Measurements from ENCODE around the gene RELA. TPM values are rescaled to one million over a fixed set of nuclear protein-coding genes. Genes with fewer than 3 reads are reported as not detected.
"Not testable (repeated sequence)": the region's sequence is repeated elsewhere in the genome, so short reads cannot be mapped to it uniquely, and the experiment has no call there.

RELA gene
- total and polyA plus RNA-seq, 5 experiments from 2014 or later = 38.4 to 184 (median 69.8) TPM

DNA sequence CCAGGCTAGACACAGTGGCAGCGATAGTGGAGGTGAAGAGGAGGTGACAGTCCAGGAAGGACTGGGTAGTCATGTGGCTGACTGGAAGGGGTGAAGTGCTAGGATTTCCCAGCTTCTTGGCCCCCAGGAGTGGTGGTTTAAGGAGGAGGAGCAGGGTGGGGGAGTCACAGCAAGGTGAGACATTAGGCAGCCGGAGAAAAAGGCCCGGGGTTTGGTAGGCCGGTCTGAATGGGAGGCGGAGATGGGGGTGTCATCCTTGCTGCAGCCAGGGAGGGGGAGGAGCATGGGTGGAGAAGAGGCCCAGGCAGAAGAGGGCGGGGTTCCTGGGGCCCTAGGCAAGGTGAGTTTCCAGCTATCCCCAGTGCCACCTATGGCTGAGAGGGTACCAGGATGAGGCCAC lies 18.7 kb downstream of the RELA start:
- Mint-ChIP-seq H3K4me3 (peak overlapping the region in 7 of 10 donors; percentile 36 to 61 (median 52)), H3K27ac (peak overlapping the region; percentile 73 to 87 (median 80)), H3K36me3 (peaks cover 0 to 49% (median 8%) of the 10 kb centered on the region in 3 donors), H3K9me3 (no peaks in the 10 kb centered on the region), H3K27me3 (peaks cover 0 to 3% (median 0%) of the 10 kb centered on the region in 5 donors), H3K4me1 (peaks cover 22 to 53% (median 49%) of the 10 kb centered on the region in 4 donors)
- POLR2A ChIA-PET = interaction anchor here (0.7 to 38.5 kb wide), 4 partner anchors 8 to 309 kb away, joined by 3 to 1068 read pairs (median 536); partner anchors contain the start of genes KAT5, MAP3K11, PCNX3 and RELA
- no peak for ATAC-seq
- no peak for DNase-seq

DNA sequence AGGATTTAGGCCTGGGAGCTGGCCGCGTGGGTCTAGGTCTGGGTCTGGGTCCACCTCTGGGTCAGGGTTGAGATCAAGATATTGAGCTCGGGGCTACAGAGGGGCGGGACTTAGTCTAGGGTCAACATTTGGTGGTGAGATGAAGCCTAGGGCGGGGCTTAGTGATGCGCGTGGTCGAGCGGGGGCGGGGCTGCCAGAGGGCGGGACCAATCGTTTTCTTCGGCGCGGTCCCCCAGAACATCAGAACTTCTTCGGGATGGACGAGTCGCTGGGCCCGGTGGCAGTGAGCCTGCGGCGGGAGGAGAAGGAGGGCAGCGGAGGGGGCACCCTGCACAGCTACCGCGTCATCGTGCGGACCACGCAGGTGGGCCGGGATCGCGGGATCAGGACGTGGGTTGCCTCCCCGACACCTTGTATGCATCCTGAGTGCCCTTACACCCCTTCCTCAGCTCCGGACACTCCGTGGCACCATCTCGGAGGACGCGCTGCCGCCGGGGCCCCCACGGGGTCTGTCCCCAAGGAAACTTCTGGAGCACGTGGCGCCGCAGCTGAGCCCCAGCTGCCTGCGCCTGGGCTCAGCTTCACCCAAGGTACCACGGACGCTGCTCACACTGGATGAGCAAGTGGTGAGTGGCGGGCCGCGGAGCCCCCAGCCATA lies 20.6 kb downstream of the RELA start:
- peak overlapping the region; percentile 74 to 100 (median 92) for H3K27ac Mint-ChIP-seq
- peak overlapping the region; percentile 72 to 93 (median 88) for H3K4me3 Mint-ChIP-seq
- no peak for ATAC-seq
- DNase-seq = no peak
- H3K27me3 Mint-ChIP-seq = peaks cover 0 to 3% (median 0%) of the 10 kb centered on the region in 5 donors
- POLR2A ChIA-PET = interaction anchor here (0.5 to 38.5 kb wide), 6 partner anchors 10 to 519 kb away, joined by 3 to 1068 read pairs (median 6); partner anchors contain the start of genes MAP3K11, PCNX3, RELA and SIPA1
- peaks cover 23 to 60% (median 55%) of the 10 kb centered on the region in 4 donors for H3K4me1 Mint-ChIP-seq
- H3K9me3 Mint-ChIP-seq = no peaks in the 10 kb centered on the region
- H3K36me3 Mint-ChIP-seq = peaks cover 0 to 37% (median 0%) of the 10 kb centered on the region in 3 donors

DNA sequence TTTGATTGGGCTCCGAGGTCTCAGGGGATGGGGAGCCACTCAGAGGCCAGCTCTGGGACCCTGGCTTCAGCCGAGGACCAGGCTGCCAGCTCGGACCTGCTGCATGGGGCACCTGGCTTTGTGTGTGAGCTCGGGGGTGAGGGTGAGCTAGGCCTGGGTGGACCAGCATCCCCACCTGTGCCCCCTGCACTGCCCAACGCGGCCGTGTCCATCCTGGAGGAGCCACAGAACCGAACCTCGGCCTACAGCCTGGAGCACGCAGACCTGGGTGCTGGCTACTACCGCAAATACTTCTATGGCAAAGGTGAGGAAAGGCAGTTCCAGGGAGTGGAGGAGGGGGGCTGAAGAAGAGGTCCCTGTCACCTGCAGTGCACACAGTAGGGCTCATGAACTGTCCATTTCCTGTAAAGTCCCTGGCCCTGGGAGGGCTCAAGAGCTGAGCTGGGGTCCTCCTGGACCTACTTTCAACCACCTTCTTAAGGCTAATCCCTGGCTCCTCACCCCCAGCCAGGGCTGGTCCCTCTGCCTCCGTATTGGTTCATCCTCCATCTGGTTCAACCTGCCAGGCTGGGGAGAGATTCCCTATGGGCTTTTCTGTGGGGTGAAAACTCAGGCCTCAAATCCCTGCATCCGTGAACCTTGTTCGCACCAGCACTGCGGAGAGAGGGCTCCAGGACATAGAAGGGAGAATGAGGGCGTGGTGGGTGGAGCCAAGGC lies 21.3 kb downstream of the RELA start:
- peak overlapping the region; percentile 72 to 93 (median 88) for H3K4me3 Mint-ChIP-seq
- peaks cover 0 to 3% (median 0%) of the 10 kb centered on the region in 5 donors for H3K27me3 Mint-ChIP-seq
- DNase-seq = no peak
- H3K4me1 Mint-ChIP-seq = peaks cover 23 to 64% (median 57%) of the 10 kb centered on the region in 4 donors
- no peak for ATAC-seq
- peaks cover 0 to 43% (median 0%) of the 10 kb centered on the region in 3 donors for H3K36me3 Mint-ChIP-seq
- H3K27ac Mint-ChIP-seq = peak overlapping the region; percentile 74 to 100 (median 92)
- no peaks in the 10 kb centered on the region for H3K9me3 Mint-ChIP-seq
- POLR2A ChIA-PET = interaction anchor here (0.5 to 38.5 kb wide), 8 partner anchors 11 to 361 kb away, joined by 3 to 1068 read pairs (median 7); partner anchors contain the start of genes BANF1, EIF1AD, KAT5 and MAP3K11

DNA sequence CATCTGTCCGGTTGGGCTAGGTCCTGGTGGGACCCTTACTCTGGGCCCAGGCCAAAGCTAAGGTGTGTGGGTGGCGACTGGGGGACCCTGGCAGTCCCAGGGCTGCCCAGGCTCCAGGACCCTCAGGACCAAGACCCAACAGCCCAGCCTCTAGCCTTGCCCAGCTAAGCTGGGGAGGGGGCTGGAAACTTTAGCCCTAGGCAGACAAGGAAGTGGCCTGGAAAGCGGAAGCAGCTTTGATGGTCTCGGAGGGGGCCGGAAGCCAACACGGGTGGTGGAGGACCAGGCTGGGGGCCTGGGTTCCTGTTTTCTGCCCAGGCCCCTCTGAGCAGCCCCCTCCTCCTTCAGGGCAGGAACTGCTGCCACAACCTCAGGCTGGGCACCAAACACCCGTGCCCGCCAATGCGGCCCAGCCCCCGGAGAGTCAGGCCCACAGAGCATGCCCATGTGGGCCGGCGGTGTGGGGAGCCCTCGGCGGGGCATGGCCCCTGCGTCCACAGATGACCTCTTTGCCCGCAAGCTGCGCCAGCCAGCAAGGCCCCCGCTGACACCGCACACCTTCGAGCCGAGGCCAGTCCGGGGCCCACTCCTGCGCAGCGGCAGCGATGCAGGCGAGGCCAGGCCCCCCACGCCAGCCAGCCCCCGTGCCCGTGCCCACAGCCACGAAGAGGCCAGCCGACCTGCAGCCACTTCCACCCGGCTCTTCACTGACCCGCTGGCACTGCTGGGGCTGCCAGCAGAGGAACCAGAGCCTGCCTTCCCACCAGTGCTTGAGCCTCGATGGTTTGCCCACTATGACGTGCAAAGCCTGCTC lies 22.0 kb downstream of the RELA start:
- POLR2A ChIA-PET = interaction anchor here (0.7 to 38.5 kb wide), 12 partner anchors 11 to 475 kb away, joined by 3 to 1068 read pairs (median 4); partner anchors contain the start of genes BANF1, CCDC85B, EIF1AD and FIBP
- ATAC-seq (peak in 1 of 2 donors; percentile 5), DNase-seq (peak in 5 of 10 donors; percentile 39 to 59 (median 50))
- Mint-ChIP-seq H3K36me3 (peaks cover 0 to 38% (median 0%) of the 10 kb centered on the region in 3 donors), H3K27me3 (peaks cover 0 to 3% (median 0%) of the 10 kb centered on the region in 5 donors), H3K4me1 (peaks cover 23 to 61% (median 57%) of the 10 kb centered on the region in 4 donors), H3K9me3 (no peaks in the 10 kb centered on the region), H3K27ac (peak overlapping the region; percentile 90 to 100 (median 98)), H3K4me3 (peak overlapping the region; percentile 90 to 99 (median 94))

DNA sequence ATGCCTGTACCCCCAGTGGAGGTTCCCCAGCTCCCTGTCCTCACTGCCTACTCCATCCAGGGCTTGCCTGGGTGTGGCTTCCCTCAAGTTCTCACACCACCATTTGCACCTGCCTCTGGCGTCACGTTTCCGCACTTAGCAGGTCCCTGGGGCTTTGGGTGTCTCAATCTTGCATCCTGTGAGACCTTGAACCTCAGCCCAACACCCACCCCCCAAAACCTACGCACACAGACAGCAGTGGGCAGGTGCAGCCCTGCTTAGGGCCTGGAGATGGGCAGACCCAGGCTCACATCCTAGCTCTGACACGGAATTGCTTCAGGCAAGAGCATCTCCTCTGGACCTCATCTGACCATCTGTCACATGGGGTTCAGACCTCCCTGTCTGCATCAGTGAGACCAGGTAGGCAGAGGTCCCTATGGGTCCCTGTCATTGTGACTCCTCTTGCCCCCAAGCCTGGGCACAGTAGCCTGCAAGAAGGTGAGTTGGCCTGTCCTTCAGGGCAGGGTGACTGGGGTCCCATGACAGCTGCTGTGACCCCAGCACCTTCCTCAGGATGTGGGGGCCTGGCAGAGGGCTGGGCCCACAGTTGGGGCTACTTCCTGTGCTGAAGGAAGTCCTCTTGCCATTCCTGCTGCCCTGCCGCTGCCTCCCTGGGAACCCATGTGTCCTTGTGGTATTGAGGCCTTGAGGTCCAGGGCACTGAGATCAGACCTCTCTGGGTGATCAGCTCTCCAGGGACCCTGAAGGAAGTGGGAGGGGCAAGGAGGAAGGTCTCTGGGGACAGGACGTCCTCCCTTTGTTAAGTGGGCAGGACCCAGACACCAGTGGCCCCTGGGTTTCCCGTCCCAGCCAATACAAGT lies 22.9 kb downstream of the RELA start:
- POLR2A ChIA-PET = interaction anchor here (0.7 to 38.5 kb wide), 15 partner anchors 12 to 476 kb away, joined by 3 to 1068 read pairs (median 3); partner anchors contain the start of genes BANF1, CCDC85B, EIF1AD and FIBP
- Mint-ChIP-seq H3K27me3 (peaks cover 0 to 3% (median 0%) of the 10 kb centered on the region in 5 donors), H3K9me3 (no peaks in the 10 kb centered on the region), H3K27ac (peak overlapping the region; percentile 90 to 100 (median 98)), H3K4me3 (peak overlapping the region; percentile 90 to 99 (median 94)), H3K36me3 (peaks cover 0 to 35% (median 0%) of the 10 kb centered on the region in 3 donors), H3K4me1 (peaks cover 23 to 57% (median 56%) of the 10 kb centered on the region in 4 donors)
- DNase-seq = peak; percentile 49 to 93 (median 87)
- ATAC-seq = peak; percentile 56 to 84

DNA sequence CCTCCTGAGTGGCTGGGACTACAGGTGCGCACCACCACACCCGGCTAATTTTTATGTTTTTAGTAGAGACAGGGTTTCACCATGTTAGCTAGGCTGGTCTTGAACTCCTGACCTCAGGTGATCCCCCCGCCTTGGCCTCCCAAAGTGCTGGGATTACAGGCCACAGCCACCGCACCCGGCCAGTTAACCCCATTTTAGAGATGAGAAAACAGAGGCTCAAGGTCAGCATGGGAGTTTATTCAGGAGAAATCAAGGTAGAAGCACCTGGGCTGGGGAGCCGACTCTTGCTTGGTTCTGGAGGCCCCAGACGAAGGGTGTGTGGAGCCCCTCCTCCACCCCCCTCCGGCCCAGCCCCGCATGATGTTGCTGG lies 23.5 kb downstream of the RELA start:
- Mint-ChIP-seq H3K4me1 (peaks cover 18 to 58% (median 55%) of the 10 kb centered on the region in 4 donors), H3K4me3 (peak overlapping the region; percentile 90 to 99 (median 94)), H3K36me3 (peaks cover 0 to 34% (median 0%) of the 10 kb centered on the region in 3 donors), H3K27ac (peak overlapping the region; percentile 90 to 100 (median 98))
- not testable (repeated sequence) for ATAC-seq, H3K9me3 Mint-ChIP-seq, H3K27me3 Mint-ChIP-seq
- POLR2A ChIA-PET = interaction anchor here (0.6 to 38.5 kb wide), 12 partner anchors 12 to 249 kb away, joined by 3 to 1068 read pairs (median 4); partner anchors contain the start of genes EHBP1L1, FIBP, KAT5 and MAP3K11
- peak in 1 of 10 donors; percentile 49 for DNase-seq

DNA sequence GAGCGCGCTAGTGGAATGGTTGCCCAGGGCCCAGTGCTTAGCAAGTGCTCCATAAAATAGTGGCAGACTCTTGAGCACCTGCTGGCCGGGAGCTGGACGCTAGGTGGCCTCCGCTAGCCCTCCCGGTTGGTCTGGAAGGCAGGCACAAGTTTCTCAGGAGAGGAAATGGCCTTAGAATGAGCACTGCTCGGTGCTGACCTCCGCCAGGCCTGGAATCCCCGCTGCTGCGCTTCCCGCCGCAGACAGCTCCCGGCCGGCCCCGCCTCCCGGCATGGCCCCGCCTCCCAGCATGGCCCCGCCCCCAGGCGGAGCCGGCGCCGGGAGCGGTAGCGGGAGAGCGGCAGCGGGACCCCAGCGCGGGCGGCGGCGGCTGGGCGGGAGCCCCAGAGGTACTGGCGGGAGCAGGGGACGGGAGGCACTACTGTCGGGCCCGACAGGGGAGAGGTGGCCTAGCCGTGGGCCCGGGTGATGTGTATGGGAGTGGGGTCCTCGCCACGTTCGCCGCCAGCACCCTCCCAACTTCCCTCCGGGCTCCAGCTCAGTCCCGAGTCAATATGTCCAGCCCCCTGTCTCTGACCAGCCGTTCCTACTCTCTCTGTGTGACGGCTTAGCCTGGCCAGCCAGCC lies 24.8 kb downstream of the RELA start, which contains the start of gene SIPA1:
TSS of gene SIPA1 (plus strand) at position 308 of the 626 bp plus-strand sequence. CDS start 2,821 bp downstream, outside the sequence.
- Mint-ChIP-seq H3K4me3 (peak within 1 kb of the TSS; percentile 90 to 99 (median 94)), H3K27ac (peak within 1 kb of the TSS; percentile 90 to 100 (median 98)), H3K9me3 (no peaks in the 10 kb centered on the region), H3K4me1 (peaks cover 16 to 54% (median 53%) of the 10 kb centered on the region in 4 donors), H3K36me3 (peaks cover 0 to 24% (median 2%) of the 10 kb centered on the region in 3 donors), H3K27me3 (peaks cover 0 to 3% (median 0%) of the 10 kb centered on the region in 5 donors)
- ATAC-seq = peak; percentile 44 to 56
- DNase-seq = peak; percentile 47 to 86 (median 75)
- POLR2A ChIA-PET = interaction anchor here (1.0 to 38.5 kb wide), 10 partner anchors 11 to 142 kb away, joined by 3 to 1068 read pairs (median 4); partner anchors contain the start of genes EHBP1L1, KAT5, MAP3K11 and PCNX3

DNA sequence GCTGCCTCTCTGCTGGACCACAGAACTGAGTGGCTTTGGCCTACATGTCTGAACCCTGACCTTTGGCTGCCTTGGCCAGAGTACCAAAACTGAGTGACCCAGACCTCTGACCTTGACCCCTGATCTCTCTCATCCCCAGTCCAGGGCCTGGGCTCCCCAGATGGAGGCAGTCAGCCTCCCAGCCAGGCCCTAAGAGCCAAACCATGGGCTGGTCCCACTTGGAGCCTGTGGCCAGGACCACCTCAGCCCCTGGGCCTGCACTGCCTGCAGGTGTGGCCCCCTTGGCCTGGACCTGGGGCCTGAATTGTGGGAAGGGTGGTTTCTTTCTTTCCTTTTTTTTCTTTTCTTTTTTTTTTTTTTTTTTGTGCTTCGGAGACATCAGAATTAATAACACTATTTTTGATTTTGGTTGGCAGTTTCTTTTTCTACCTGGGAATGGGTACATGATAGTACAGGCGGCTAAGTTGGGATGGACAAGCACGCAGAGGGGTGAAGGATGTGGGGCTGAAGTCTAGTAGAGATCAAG lies 25.6 kb downstream of the RELA start:
- POLR2A ChIA-PET = interaction anchor here (0.7 to 38.5 kb wide), 7 partner anchors 10 to 505 kb away, joined by 3 to 1068 read pairs (median 5); partner anchors contain the start of genes KAT5, MAP3K11, PCNX3 and RELA
- Mint-ChIP-seq H3K9me3 (no peaks in the 10 kb centered on the region), H3K4me1 (peaks cover 16 to 53% (median 51%) of the 10 kb centered on the region in 4 donors), H3K27ac (peak overlapping the region; percentile 37 to 98 (median 91)), H3K36me3 (peaks cover 0 to 23% (median 2%) of the 10 kb centered on the region in 3 donors), H3K4me3 (peak overlapping the region; percentile 63 to 96 (median 92)), H3K27me3 (peaks cover 0 to 3% (median 0%) of the 10 kb centered on the region in 5 donors)
- DNase-seq = no peak
- no peak for ATAC-seq

DNA sequence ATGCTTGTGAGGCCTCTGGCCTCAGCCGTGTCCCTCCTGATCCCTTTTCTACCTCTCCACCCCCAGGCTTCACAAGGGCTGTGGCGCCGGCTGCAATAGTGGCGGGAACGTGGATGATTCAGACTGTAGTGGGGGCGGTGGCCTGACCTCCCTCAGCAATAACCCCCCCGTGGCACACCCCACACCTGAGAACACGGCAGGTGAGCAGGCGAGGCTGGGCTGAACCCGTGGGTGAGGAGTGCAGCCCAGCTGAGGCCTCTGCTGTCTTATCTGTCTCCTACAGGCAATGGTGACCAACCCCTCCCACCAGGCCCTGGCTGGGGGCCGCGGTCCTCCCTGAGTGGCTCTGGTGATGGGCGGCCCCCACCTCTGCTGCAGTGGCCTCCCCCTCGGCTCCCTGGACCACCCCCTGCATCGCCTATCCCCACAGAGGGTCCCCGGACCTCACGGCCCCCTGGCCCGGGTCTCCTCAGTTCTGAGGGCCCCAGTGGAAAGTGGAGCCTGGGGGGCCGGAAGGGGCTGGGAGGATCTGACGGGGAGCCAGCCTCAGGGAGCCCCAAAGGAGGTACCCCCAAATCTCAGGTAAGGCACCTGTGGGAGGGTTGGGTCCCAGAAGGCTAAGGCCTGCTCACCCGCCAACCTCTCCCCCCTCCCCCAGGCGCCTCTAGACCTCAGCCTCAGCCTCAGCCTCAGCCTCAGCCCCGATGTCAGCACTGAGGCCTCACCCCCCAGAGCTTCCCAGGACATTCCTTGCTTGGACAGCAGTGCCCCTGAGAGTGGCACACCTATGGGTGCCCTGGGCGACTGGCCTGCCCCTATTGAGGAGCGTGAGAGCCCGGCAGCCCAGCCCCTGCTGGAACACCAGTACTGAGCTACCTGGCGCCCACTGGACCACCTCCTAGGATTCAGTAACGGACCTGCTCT lies 26.3 kb downstream of the RELA start:
- peaks cover 13 to 47% (median 45%) of the 10 kb centered on the region in 4 donors for H3K4me1 Mint-ChIP-seq
- ATAC-seq (no peak), DNase-seq (no peak)
- no peaks in the 10 kb centered on the region for H3K9me3 Mint-ChIP-seq
- peaks cover 0 to 24% (median 2%) of the 10 kb centered on the region in 3 donors for H3K36me3 Mint-ChIP-seq
- H3K27me3 Mint-ChIP-seq = no peaks in the 10 kb centered on the region
- peak overlapping the region; percentile 27 to 93 (median 60) for H3K4me3 Mint-ChIP-seq
- POLR2A ChIA-PET = interaction anchor here (0.7 to 38.5 kb wide), 4 partner anchors 9 to 505 kb away, joined by 5 to 1068 read pairs (median 548); partner anchors contain the start of genes KAT5, MAP3K11, PCNX3 and RELA
- peak overlapping the region in 7 of 10 donors; percentile 65 to 98 (median 73) for H3K27ac Mint-ChIP-seq
